GM23338 (cell line): ENCODE results near the gene ING4. TPM values are rescaled to one million over a fixed set of nuclear protein-coding genes. Genes with fewer than 3 reads are reported as not detected.

Experiments
- ATAC-seq: fragments of 200-7000 bp; cut with Tn5 transposase; 3 replicates; pipeline ENCODE4 v1.9.1; 2020
- DNase-seq: peaks from one replicate; pipeline ENCODE4 v3.0.0-alpha.2; 2015; ENCODE audit warnings: low spot score
- H2AFZ ChIP-seq: fragments of 200-600 bp; sonication (generic); 2 replicates; pipeline ENCODE4 v1.8.0; 2016; ENCODE audit warnings: antibody characterized with exemption, mild to moderate bottlenecking, moderate library complexity
- H3F3A ChIP-seq: fragments of 200-600 bp; sonication (generic); replicated peaks from 2 replicates; pipeline ENCODE4 v1.8.0; 2017; ENCODE audit warnings: antibody characterized with exemption, mixed run types, low read depth
- H3K27ac ChIP-seq: fragments of 200-600 bp; sonication (generic); 2 replicates; pipeline ENCODE4 v1.6.1; 2016; ENCODE audit warnings: low read depth
- H3K27me3 ChIP-seq: fragments of 200-600 bp; sonication (generic); 2 replicates; pipeline ENCODE4 v1.8.0; 2016; ENCODE audit warnings: mild to moderate bottlenecking, mixed run types, moderate library complexity; ENCODE audit not compliant: insufficient read depth
- H3K36me3 ChIP-seq: fragments of 200-600 bp; sonication (generic); 2 replicates; pipeline ENCODE4 v1.8.0; 2016; ENCODE audit warnings: mild to moderate bottlenecking; ENCODE audit not compliant: insufficient read depth
- H3K4me1 ChIP-seq: fragments of 200-600 bp; sonication (generic); 2 replicates; pipeline ENCODE4 v1.8.0; 2016; ENCODE audit warnings: mild to moderate bottlenecking, moderate library complexity; ENCODE audit not compliant: insufficient read depth
- H3K4me2 ChIP-seq: fragments of 200-600 bp; sonication (generic); 2 replicates; pipeline ENCODE4 v1.7.1; 2017; ENCODE audit warnings: mixed run types
- H3K4me3 ChIP-seq: fragments of 200-600 bp; sonication (generic); 2 replicates; pipeline ENCODE4 v1.6.1; 2016; ENCODE audit warnings: mixed run types
- H3K79me2 ChIP-seq: fragments of 200-600 bp; sonication (generic); replicated peaks from 2 replicates; pipeline ENCODE4 v1.8.0; 2017; ENCODE audit warnings: mild to moderate bottlenecking; ENCODE audit not compliant: insufficient read depth
- H3K9me2 ChIP-seq: fragments of 200-600 bp; sonication (generic); 2 replicates; pipeline ENCODE4 v1.8.0; 2017; ENCODE audit not compliant: insufficient read depth
- H4K20me1 ChIP-seq: fragments of 200-600 bp; sonication (generic); replicated peaks from 2 replicates; pipeline ENCODE4 v1.8.0; 2017; ENCODE audit warnings: mild to moderate bottlenecking; ENCODE audit not compliant: insufficient read depth
- H3K27ac Mint-ChIP-seq: 2 replicates; pipeline ENCODE4 v1.8.0; 2020; ENCODE audit warnings: inconsistent platforms, mild to moderate bottlenecking, moderate library complexity, mixed read lengths
- H3K27me3 Mint-ChIP-seq: 3 replicates; pipeline ENCODE4 v1.8.0; 2022; ENCODE audit warnings: low read depth, mild to moderate bottlenecking, moderate library complexity, mixed read lengths, inconsistent platforms; ENCODE audit not compliant: insufficient read depth, poor library complexity
- H3K36me3 Mint-ChIP-seq: 3 replicates; pipeline ENCODE4 v1.8.0; 2021; ENCODE audit warnings: low read depth, mild to moderate bottlenecking, inconsistent platforms, moderate library complexity, mixed read lengths
- H3K4me1 Mint-ChIP-seq: 3 replicates; pipeline ENCODE4 v1.8.0; 2020; ENCODE audit warnings: mild to moderate bottlenecking, inconsistent platforms, mixed read lengths
- H3K4me3 Mint-ChIP-seq: 3 replicates; pipeline ENCODE4 v1.8.0; 2021; ENCODE audit warnings: moderate library complexity, mild to moderate bottlenecking, inconsistent platforms, mixed read lengths
- H3K9me3 Mint-ChIP-seq: 3 replicates; pipeline ENCODE4 v1.8.0; 2020; ENCODE audit warnings: moderate library complexity, mild to moderate bottlenecking, inconsistent platforms, mixed read lengths
- CREB1 ChIP-seq: fragments of 250-450 bp; sonication (Bioruptor Pico); IDR thresholded peaks from 2 replicates; pipeline ENCODE4 v1.5.0; 2020; ENCODE audit warnings: low read depth, mild to moderate bottlenecking, moderate library complexity
- CTCF ChIP-seq, 2 experiments: fragments of 200-600 bp in 1 of 2; sonication (generic) in 1 of 2; conservative IDR thresholded peaks; 2 replicates each; pipeline versions ENCODE4 v1.5.1 to v1.6.1; 2016 to 2017; ENCODE audit warnings: antibody characterized with exemption in 2 of 2, low read depth in 2 of 2, mild to moderate bottlenecking in 2 of 2, moderate library complexity in 1 of 2
- ETS1 ChIP-seq: IDR thresholded peaks from 2 replicates; pipeline ENCODE4 v1.6.1; 2016; ENCODE audit warnings: antibody characterized with exemption
- EZH2 ChIP-seq: fragments of 200-600 bp; sonication (generic); IDR thresholded peaks from one replicate; pipeline ENCODE4 v1.8.0; 2017; ENCODE audit warnings: antibody characterized with exemption, mild to moderate bottlenecking, low read depth; ENCODE audit not compliant: unreplicated experiment
- EZH2phosphoT487 ChIP-seq: fragments of 200-600 bp; sonication (generic); IDR thresholded peaks from one replicate; pipeline ENCODE4 v1.8.1; 2018; ENCODE audit warnings: antibody characterized with exemption; ENCODE audit not compliant: unreplicated experiment
- JUNB ChIP-seq: IDR thresholded peaks from one replicate; pipeline ENCODE4 v1.6.1; 2016; ENCODE audit warnings: antibody characterized with exemption; ENCODE audit not compliant: unreplicated experiment
- NANOG ChIP-seq: IDR thresholded peaks from 2 replicates; pipeline ENCODE4 v1.6.1; 2016; ENCODE audit warnings: antibody characterized with exemption, borderline replicate concordance
- POLR2AphosphoS5 ChIP-seq: IDR thresholded peaks from 2 replicates; pipeline ENCODE4 v1.6.1; 2016; ENCODE audit warnings: antibody characterized with exemption, low read depth
- REST ChIP-seq: IDR thresholded peaks from one replicate; pipeline ENCODE4 v1.6.1; 2018; ENCODE audit warnings: antibody characterized with exemption; ENCODE audit not compliant: unreplicated experiment
- STAT1 ChIP-seq: IDR thresholded peaks from one replicate; pipeline ENCODE4 v1.6.1; 2016; ENCODE audit warnings: antibody characterized with exemption; ENCODE audit not compliant: unreplicated experiment
- ZNF114 ChIP-seq: fragments of 250-450 bp; sonication (Bioruptor Pico); IDR thresholded peaks from 2 replicates; pipeline ENCODE4 v1.5.0; 2020; ENCODE audit warnings: mild to moderate bottlenecking, moderate library complexity
- ZNF331 ChIP-seq: fragments of 250-450 bp; sonication (Bioruptor Pico); IDR thresholded peaks from 2 replicates; pipeline ENCODE4 v1.5.0; 2020; ENCODE audit warnings: low read depth, mild to moderate bottlenecking, moderate library complexity
- polyA plus RNA-seq: library from polyadenylated mRNA; unstranded; fragments of >200 nt; fragmentation: Nextera tagmentation; extraction: Ambion mirVana; gene quantifications from 2 replicates; pipeline ENCODE4 v1.2.1, GENCODE V29; 2016
- total RNA-seq: library from RNA; depleted of rRNA; stranded (reverse); fragments of >200 nt; shearing (Covaris generic); gene quantifications from 2 replicates; pipeline ENCODE4 v1.2.3, GENCODE V29; 2014

ING4 gene
- total and polyA plus RNA-seq, 2 experiments from 2014 or later, result 22.0 to 29.6 TPM

- Histone ChIP-seq H2AFZ (peak overlapping the region; percentile 100), H3K36me3 (no peaks in the 10 kb centered on the region), H3K27me3 (peaks cover 33% of the 10 kb centered on the region), H3K4me2 (peak overlapping the region; percentile 81), H4K20me1 (no peaks in the 10 kb centered on the region), H3K9me2 (peaks cover 4% of the 10 kb centered on the region; the same call in 1 of the 2 replicates), H3K4me1 (peaks cover 4% of the 10 kb centered on the region; the same call in 1 of the 2 replicates), H3K27ac (no peak overlapping the region), H3K79me2 (no peaks in the 10 kb centered on the region), H3F3A (peaks cover 10% of the 10 kb centered on the region; the same call in 1 of the 2 replicates), H3K4me3 (peak overlapping the region; percentile 55)
- H3K27me3 Mint-ChIP-seq, result peaks cover 26% of the 10 kb centered on the region
- ATAC-seq (peak; percentile 92), DNase-seq (peak; percentile 95)
- no peak overlapping the region for H3K27ac Mint-ChIP-seq
- peaks cover 3% of the 10 kb centered on the region; the same call in 1 of the 3 replicates for H3K9me3 Mint-ChIP-seq
- H3K36me3 Mint-ChIP-seq, result no peaks in the 10 kb centered on the region; the same call in 2 of the 3 replicates
- TF ChIP-seq POLR2AphosphoS5 (peak; percentile 63), EZH2phosphoT487 (no peak), ETS1 (no peak), EZH2 (no peak), NANOG (no peak), STAT1 (no peak), JUNB (no peak), ZNF331 (CRISPR knock-in tag) (no peak), ZNF114 (no peak), REST (no peak), CTCF (conservative IDR thresholded peaks at IDR 0.05; ENCODE audit: low read depth in 2 of 2) (peak; percentile 61 to 94), CREB1 (peak; percentile 80)
- peaks cover 12% of the 10 kb centered on the region for H3K4me1 Mint-ChIP-seq
- peak overlapping the region; percentile 55 for H3K4me3 Mint-ChIP-seq
Observed at GRCh38 chr12:6620137-6620884, 42.6 kb downstream of the ING4 start.
